Cerebellar nuclear complex (tissue), 1 donor: ENCODE measurements around the gene PHOSPHO2.

Source experiments
- DNase-seq, 2 experiments: peaks; one replicate each; lab custom pipeline; 2025; lab: John Stamatoyannopoulos, UW

The PHOSPHO2 gene

DNA sequence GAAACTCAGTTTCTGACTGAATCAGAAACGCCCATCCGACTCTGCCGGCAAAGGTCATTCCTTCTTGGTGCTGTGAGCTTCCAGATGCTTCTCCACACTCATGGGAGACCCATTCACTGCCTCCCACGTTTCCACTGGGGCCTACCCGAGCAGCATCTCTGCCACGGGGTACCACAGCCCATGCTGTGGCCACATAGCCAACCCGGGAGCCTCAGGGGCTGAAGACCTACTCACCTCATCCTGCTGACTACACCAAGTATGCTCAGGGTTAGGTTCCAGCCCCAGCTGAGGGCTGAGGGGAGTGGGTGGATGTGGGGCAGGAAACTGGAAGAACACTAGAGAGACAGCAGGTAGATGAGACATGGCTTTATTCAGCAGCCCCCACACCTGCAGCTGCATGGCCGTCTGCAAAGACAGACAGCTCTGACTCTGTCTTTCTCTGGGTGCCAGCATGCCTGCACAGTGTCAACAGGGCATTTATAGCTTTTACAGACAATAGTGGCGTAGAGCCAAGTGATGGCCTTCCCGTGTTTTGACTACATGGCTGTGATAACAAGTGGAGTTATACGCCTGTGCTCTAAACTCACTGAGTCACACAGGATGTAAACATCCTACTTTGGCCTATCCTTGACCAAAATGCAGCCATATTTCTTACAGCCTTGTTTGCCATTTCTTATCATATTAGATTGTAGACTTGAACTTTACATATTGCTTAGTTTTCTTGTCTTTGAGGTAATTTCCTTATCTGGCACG lies 22.8 kb downstream of the PHOSPHO2 start:
- DNase-seq: no peak

- DNase-seq: no peak
These were observed 23.4 kb downstream of the PHOSPHO2 start for GRCh38 chr2:169717691-169718063.

DNA sequence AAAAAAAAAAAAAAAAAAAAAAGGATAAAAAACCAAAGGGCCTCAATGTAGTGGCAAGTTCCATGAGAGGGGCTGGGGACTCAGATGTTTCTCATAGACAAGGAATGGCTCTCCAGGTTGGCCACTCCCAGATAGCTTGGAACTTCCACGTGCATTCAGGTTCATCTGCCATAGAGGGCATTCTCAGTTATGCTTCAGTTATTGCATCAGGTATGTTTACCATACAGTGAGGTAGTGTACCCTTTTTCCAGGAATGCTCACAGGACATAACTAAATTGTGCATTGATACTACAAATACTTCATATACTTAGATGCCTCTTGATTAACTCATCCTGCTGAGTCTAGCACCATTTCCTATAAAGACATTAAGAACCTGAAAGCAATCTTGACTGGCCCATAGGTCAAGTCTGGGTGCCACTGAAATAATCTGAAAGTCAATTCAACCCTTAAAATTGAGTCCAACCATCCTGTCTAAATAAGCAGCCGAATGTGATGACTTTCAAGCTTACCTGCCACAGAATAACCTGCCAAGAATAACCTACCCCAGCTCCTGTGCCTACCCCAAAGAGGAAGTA lies 24.7 kb downstream of the PHOSPHO2 start:
- DNase-seq: no peak

DNA sequence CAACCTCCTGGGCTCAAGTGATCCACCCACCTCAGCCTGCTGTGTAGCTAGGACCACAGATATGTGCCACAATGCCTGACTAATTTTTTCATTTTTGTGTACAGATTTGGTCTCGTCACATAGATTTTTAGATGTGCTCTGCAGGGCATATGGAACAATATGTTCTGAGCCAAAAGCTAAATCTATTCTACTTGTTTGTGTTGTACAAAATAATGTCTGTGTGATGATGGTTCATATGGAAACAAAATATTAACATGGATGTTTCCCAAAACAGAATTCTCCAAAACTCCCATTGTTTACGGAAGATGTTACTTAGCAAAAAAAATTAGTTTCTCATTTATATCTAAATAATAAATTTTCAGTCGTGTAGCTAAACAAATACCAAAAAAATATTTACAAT lies 26.7 kb downstream of the PHOSPHO2 start:
- no peak for DNase-seq

DNA sequence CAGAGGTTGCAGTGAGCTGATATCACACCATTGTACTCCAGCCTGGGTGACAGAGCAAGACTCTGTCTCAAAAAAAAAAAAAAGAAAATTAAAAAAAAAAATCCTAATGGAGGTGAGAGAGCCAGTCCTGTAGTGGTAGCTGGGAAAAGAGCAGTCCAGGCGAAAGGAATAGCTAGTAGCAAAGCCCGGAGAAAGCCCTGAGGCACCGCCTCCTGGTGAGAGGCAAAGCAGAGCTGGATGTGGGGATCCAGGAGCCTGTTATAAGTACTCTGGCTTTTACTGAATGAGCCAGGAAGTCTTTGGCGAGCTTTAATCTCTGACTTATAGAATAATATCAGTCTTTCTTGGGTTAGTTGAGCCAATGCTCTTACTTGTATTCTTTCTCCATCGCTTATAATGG lies 32.8 kb downstream of the PHOSPHO2 start:
- no peak for DNase-seq

DNA sequence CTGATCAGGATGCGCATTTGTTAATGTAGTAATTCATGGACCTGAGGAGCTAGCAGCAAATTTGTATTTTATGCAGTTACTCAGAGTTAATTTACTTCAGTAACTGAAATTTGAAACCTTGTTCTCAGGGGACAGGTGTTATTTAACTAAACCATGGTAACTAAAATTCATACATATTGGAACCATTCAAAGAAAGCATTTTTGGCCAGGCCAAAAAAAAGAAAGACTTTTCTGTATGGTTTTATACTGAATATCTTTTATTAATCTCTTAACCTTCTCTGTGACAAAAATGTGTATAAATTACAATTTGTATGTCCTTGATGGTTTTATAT lies 35.0 kb downstream of the PHOSPHO2 start:
- DNase-seq: no peak

DNA sequence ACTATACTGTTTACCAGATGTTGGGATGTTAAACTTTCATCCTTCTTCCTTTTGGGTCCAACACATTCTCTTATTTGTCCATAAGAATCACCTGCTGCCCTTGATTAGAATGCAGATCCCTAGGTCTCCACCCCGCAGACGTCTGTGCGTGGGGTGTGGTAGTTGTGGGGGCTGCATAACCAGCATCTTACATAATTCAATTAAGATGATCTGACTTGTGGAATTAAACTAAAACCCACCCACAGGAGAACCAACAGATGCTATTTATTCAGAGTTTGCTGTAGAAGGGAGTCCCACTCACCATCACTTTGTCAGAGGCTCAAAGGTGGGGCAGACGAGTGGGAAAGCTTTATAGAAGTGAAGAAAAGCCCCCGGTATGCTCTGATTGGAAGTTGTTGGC lies 37.8 kb downstream of the PHOSPHO2 start:
- DNase-seq: no peak

- no peak for DNase-seq
These were observed 38.5 kb downstream of the PHOSPHO2 start for GRCh38 chr2:169732583-169733358.

- DNase-seq: no peak
These were observed 40.0 kb downstream of the PHOSPHO2 start for GRCh38 chr2:169734169-169734847.

DNA sequence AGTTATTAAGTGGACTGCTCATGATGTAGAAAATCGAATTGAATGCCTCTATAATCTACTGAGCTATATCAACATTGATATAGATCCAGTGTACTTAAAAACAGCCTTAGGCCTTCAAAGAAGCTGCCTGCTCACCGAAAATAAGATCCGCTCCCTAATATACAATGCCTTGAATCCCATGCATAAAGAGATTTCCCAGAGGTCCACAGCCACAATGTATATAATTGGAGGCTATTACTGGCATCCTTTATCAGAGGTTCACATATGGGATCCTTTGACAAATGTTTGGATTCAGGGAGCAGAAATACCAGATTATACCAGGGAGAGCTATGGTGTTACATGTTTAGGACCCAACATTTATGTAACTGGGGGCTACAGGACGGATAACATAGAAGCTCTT lies 41.4 kb downstream of the PHOSPHO2 start:
- DNase-seq: no peak

GRCh38 chr2:169736902-169737301 lies 42.6 kb downstream of the PHOSPHO2 start:
- no peak for DNase-seq

DNA sequence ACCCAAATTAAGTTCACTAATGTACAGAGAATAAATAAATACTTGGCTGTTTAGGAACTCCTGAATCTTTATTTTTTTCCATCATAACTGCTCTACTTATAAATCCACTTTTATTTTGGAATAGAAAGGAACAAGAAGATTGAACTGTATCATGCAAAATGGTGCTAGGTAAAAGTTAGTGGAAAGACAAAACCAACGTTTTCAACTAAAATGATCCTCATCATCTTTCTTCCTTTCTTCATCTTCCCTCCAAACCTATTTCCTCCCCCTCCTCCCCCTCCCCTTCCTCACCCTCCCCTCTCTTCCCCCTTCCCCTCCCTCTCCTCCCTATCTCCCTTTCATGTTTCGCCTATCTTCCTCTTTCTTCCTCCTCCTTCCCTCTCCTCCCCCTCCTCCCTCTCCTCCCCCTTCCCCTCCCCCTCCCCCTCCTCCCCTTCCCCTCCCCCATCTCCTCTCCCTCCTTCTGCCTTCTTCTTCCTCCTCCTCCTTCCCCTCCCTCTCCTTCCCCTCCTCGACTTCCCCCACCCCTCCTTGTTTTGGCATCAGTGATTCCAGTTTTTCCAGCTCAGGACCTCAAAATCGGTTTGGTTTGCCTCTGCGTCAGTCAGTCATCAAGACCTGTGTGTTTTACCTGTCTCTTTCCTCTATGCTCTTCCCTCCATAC lies 44.4 kb downstream of the PHOSPHO2 start:
- DNase-seq: no peak

- no peak for DNase-seq
These were observed 45.1 kb downstream of the PHOSPHO2 start for GRCh38 chr2:169739351-169739750.

DNA sequence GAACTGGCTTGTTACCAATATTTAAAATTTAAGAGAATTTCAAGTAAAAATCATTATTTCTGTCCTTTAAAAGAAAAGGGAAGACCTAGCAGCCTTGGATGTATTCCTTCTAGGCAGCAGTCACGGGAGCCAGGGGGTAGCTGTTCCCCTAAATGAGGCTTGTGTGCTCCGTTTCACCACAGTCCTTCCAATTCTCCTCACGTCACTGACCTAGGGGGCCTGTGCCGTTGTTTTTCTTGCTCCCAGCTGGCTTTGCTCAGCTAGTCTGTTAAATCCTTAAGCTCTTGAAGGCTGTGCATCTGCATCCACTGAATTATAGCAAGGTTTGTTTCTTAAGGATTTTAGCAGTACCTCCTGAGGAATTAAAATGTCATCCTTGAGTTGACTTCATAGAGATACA lies 49.3 kb downstream of the PHOSPHO2 start:
- no peak for DNase-seq

DNA sequence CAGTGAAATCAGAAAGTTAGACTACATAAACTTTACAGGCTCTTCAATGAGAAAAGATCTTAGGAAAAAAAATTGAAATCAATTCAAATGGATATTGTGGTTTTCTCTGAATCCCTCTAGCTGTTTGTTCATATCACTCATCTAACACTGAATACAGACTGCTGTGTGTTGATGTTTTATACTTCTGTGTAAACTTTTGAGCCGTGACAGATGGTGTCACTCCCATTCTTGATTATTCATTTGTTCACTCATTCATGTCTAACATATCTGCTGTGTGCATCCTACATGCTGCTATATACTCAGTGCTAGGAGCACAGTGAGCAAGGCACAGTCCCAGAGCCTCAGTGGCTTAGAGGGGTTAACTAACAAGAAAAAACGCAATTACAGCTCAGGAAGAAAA lies 52.0 kb downstream of the PHOSPHO2 start:
- DNase-seq: no peak

DNA sequence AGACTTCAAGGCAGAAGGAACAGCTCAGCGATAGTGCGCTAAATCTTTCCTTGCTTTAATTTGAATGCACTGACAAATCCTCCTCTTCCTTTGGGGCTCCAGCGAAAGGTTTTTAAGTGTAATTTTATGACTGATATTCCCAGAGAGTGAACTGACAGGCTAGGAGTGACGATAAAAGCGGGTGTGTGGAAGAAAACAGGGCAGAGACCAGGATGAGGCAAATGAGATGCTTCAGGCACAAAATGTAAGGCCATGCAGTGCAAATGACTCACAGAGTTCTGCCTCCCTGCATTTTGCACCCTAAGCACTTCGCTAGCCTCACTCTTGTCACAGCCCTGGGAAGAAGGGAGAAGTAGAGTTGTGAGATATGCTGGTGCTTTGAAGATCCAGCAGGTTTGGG lies 54.0 kb downstream of the PHOSPHO2 start:
- DNase-seq: no peak
